Astrocyte (in vitro differentiated cells and primary cell): Measurements from ENCODE around the gene MAP1LC3C.

Experiments
- EZH2 ChIP-seq: IDR thresholded peaks from 2 replicates; pipeline ENCODE4 v1.6.1; 2012; ENCODE audit warnings: mild to moderate bottlenecking, low read length, inconsistent platforms; ENCODE audit not compliant: insufficient read depth
- TF ChIP-seq, protein P1 (sequence below): IDR thresholded peaks from 2 replicates; pipeline ENCODE4 v1.5.1; 2011; ENCODE audit warnings: low read depth, mild to moderate bottlenecking, inconsistent platforms, low read length, moderate library complexity; ENCODE audit not compliant: insufficient read depth

DNA sequence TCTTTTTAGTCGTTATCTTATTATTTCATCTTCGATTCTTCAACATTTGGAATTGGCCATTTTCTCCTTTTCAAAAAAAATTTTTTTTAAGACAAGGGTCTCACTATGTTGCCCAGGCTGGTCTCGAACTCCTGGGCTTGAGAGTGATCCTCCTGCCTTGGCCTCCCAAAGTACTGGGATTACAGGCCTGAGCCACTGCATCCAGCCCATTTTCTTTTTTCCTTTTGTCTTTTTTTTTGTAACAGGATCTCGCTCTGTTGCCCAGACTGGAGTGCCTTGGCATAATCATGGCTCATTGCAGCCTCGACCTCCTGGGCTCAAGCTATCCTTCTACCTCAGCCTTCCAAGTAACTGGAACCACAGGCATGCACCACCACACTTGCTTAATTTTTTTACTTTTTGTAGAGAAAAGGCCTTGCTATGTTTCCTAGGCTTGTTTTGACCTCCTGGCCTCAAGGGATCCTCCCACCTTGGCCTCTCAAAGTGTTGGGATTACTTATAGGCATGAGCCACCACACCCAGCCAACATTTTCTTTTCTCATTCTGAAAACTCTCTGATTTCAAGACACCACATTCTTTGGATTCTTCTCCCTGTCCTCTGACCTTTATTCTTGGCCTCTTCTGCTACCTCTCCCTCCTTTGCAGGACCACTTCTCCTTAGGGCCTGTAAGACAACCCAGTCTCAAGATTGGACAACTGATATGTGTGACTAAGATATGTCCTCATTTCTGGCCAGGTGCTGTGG, 6.0 kb upstream of the MAP1LC3C start:
- TF ChIP-seq, protein P1, sequence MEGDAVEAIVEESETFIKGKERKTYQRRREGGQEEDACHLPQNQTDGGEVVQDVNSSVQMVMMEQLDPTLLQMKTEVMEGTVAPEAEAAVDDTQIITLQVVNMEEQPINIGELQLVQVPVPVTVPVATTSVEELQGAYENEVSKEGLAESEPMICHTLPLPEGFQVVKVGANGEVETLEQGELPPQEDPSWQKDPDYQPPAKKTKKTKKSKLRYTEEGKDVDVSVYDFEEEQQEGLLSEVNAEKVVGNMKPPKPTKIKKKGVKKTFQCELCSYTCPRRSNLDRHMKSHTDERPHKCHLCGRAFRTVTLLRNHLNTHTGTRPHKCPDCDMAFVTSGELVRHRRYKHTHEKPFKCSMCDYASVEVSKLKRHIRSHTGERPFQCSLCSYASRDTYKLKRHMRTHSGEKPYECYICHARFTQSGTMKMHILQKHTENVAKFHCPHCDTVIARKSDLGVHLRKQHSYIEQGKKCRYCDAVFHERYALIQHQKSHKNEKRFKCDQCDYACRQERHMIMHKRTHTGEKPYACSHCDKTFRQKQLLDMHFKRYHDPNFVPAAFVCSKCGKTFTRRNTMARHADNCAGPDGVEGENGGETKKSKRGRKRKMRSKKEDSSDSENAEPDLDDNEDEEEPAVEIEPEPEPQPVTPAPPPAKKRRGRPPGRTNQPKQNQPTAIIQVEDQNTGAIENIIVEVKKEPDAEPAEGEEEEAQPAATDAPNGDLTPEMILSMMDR = no peak
- TF ChIP-seq EZH2 = no peak
